Esophagus squamous epithelium (tissue), 4 donors: ENCODE measurements around the gene UBASH3A.

Experiments
- CTCF ChIP-seq, 6 experiments: fragments of 450-650 bp in 4 of 6; fragments of 200-600 bp in 2 of 6; sonication (generic) in 2 of 6; IDR thresholded peaks; one replicate each; pipeline ENCODE4 v1.5.1; 2016 to 2019; ENCODE audit warnings: antibody characterized with exemption in 6 of 6, mild to moderate bottlenecking in 4 of 6, moderate library complexity in 4 of 6
- POLR2A ChIP-seq, 4 donors: fragments of 450-650 bp; IDR thresholded peaks; one replicate each; pipeline ENCODE4 v1.6.1; 2017; ENCODE audit warnings: antibody characterized with exemption in 4 of 4, mild to moderate bottlenecking in 4 of 4, moderate library complexity in 3 of 4

GRCh38 chr21:42390193-42390592 is 13.5 kb upstream of the UBASH3A start:
- TF ChIP-seq POLR2A (IDR thresholded peaks at IDR 0.05) (no peak), CTCF (IDR thresholded peaks at IDR 0.05) (no peak)
